NT2/D1 (cell line): ENCODE data around the gene MROH9.

Source experiments
- DNase-seq: peaks from one replicate; pipeline ENCODE4 v3.0.0-alpha.2; 2011; ENCODE audit warnings: low read depth, low spot score
- H3K27me3 ChIP-seq: 2 replicates; pipeline ENCODE4 v1.6.0; 2011; ENCODE audit warnings: mild to moderate bottlenecking; ENCODE audit not compliant: insufficient read length, insufficient read depth
- H3K36me3 ChIP-seq: 2 replicates; pipeline ENCODE4 v1.6.1; 2011; ENCODE audit warnings: mild to moderate bottlenecking, low read length, mixed read lengths; ENCODE audit not compliant: insufficient read depth, insufficient read length
- H3K4me1 ChIP-seq: 2 replicates; pipeline ENCODE4 v1.5.1; 2011; ENCODE audit not compliant: insufficient read depth, insufficient read length
- H3K4me3 ChIP-seq: 2 replicates; pipeline ENCODE4 v1.5.1; 2011; ENCODE audit warnings: low read depth; ENCODE audit not compliant: insufficient read length
- H3K9ac ChIP-seq: 2 replicates; pipeline ENCODE4 v1.6.0; 2011; ENCODE audit warnings: low read depth; ENCODE audit not compliant: insufficient read length
- H3K9me3 ChIP-seq: 2 replicates; pipeline ENCODE4 v1.5.1; 2011; ENCODE audit warnings: mild to moderate bottlenecking, low read length; ENCODE audit not compliant: insufficient read depth
- SUZ12 ChIP-seq: IDR thresholded peaks from 2 replicates; pipeline ENCODE4 v1.6.1; 2011; ENCODE audit not compliant: insufficient read length, insufficient read depth; ENCODE audit errors: extremely low read depth
- YY1 ChIP-seq: IDR thresholded peaks from 2 replicates; pipeline ENCODE4 v1.6.1; 2011; ENCODE audit not compliant: insufficient read length, insufficient read depth
- ZNF274 ChIP-seq: IDR thresholded peaks from 2 replicates; pipeline ENCODE4 v1.6.1; 2011; ENCODE audit warnings: mild to moderate bottlenecking, low read depth, low read length

MROH9 gene

GRCh38 chr1:171017426-171017825 lies 82.1 kb downstream of the MROH9 start:
- Histone ChIP-seq H3K36me3 (no peaks in the 10 kb centered on the region), H3K9me3 (peaks cover 12% of the 10 kb centered on the region; the same call in 1 of the 2 replicates), H3K27me3 (no peaks in the 10 kb centered on the region), H3K9ac (no peak overlapping the region), H3K4me3 (no peak overlapping the region), H3K4me1 (peaks cover 4% of the 10 kb centered on the region)
- no peak for DNase-seq
- TF ChIP-seq YY1 = no peak
- TF ChIP-seq ZNF274 = no peak
- no peak for TF ChIP-seq SUZ12

- no peak overlapping the region for H3K9ac ChIP-seq
- H3K4me3 ChIP-seq = no peak overlapping the region
- TF ChIP-seq SUZ12 (no peak), YY1 (no peak), ZNF274 (no peak)
- peaks cover 12% of the 10 kb centered on the region; the same call in 1 of the 2 replicates for H3K9me3 ChIP-seq
- no peaks in the 10 kb centered on the region for H3K27me3 ChIP-seq
- DNase-seq = no peak
- no peaks in the 10 kb centered on the region for H3K36me3 ChIP-seq
- peaks cover 4% of the 10 kb centered on the region for H3K4me1 ChIP-seq
Measured at GRCh38 chr1:171019971-171020370, 84.6 kb downstream of the MROH9 start.

- H3K9me3 ChIP-seq = no peaks in the 10 kb centered on the region
- no peak for DNase-seq
- H3K9ac ChIP-seq = no peak overlapping the region
- H3K36me3 ChIP-seq = no peaks in the 10 kb centered on the region
- H3K27me3 ChIP-seq = no peaks in the 10 kb centered on the region
- no peak overlapping the region for H3K4me3 ChIP-seq
- TF ChIP-seq YY1 (no peak), SUZ12 (no peak), ZNF274 (no peak)
- H3K4me1 ChIP-seq = peaks cover 5% of the 10 kb centered on the region
Measured at GRCh38 chr1:171032822-171033702, 97.7 kb downstream of the MROH9 start.

GRCh38 chr1:171037626-171038025 lies 102.3 kb downstream of the MROH9 start:
- TF ChIP-seq YY1 = no peak
- no peak for TF ChIP-seq SUZ12
- TF ChIP-seq ZNF274 = no peak
- DNase-seq = no peak
- Histone ChIP-seq H3K9ac (no peak overlapping the region), H3K9me3 (no peaks in the 10 kb centered on the region), H3K36me3 (no peaks in the 10 kb centered on the region), H3K4me3 (no peak overlapping the region), H3K4me1 (peaks cover 5% of the 10 kb centered on the region), H3K27me3 (no peaks in the 10 kb centered on the region)

- DNase-seq = no peak
- H3K27me3 ChIP-seq = no peaks in the 10 kb centered on the region
- H3K9ac ChIP-seq = no peak overlapping the region
- H3K4me1 ChIP-seq = peaks cover 1% of the 10 kb centered on the region
- H3K9me3 ChIP-seq = no peaks in the 10 kb centered on the region
- TF ChIP-seq SUZ12 (no peak), ZNF274 (no peak), YY1 (no peak)
- H3K4me3 ChIP-seq = no peak overlapping the region
- H3K36me3 ChIP-seq = no peaks in the 10 kb centered on the region
Measured at GRCh38 chr1:171038284-171038683, 103.0 kb downstream of the MROH9 start.

GRCh38 chr1:171048014-171048413 lies 112.7 kb downstream of the MROH9 start:
- Histone ChIP-seq H3K9ac (no peak overlapping the region), H3K4me3 (no peak overlapping the region), H3K9me3 (0 out of 2 replicates have a peak, but pooled peaks cover 4% of the 10 kb centered on the region), H3K36me3 (no peaks in the 10 kb centered on the region), H3K27me3 (no peaks in the 10 kb centered on the region), H3K4me1 (no peaks in the 10 kb centered on the region)
- DNase-seq = no peak
- TF ChIP-seq SUZ12 = no peak
- no peak for TF ChIP-seq YY1
- no peak for TF ChIP-seq ZNF274

GRCh38 chr1:171052977-171053376 lies 117.6 kb downstream of the MROH9 start:
- no peak for TF ChIP-seq SUZ12
- TF ChIP-seq ZNF274 = no peak
- no peak for TF ChIP-seq YY1
- H3K9ac ChIP-seq = no peak overlapping the region
- no peak for DNase-seq
- no peaks in the 10 kb centered on the region for H3K36me3 ChIP-seq
- no peaks in the 10 kb centered on the region for H3K9me3 ChIP-seq
- no peaks in the 10 kb centered on the region for H3K27me3 ChIP-seq
- no peak overlapping the region for H3K4me3 ChIP-seq
- H3K4me1 ChIP-seq = peaks cover 3% of the 10 kb centered on the region
